CD4-positive, alpha-beta T cell (primary cell): Measurements from ENCODE around the gene IL1F10. TPM values are rescaled to one million over a fixed set of nuclear protein-coding genes. Genes with fewer than 3 reads are reported as not detected.

ENCODE experiments used
- ATAC-seq: fragments of 200-7000 bp; cut with Tn5 transposase; one replicate; pipeline ENCODE4 v1.10.0; 2022; ENCODE audit warnings: mild to moderate bottlenecking; ENCODE audit not compliant: poor library complexity
- CTCF ChIA-PET: fragments of 350-600 bp; sonication (Branson Sonifier 250); formaldehyde crosslinking; loops from one replicate; lab custom pipeline; 2021; ENCODE audit warnings: antibody characterized with exemption, inconsistent platforms; lab: Charles Lee
- POLR2A ChIA-PET: fragments of 350-600 bp; sonication (Branson Sonifier 250); formaldehyde crosslinking; loops from one replicate; lab custom pipeline; 2021; ENCODE audit warnings: antibody characterized with exemption, inconsistent platforms; lab: Charles Lee
- DNase-seq, 14 experiments: peaks; one replicate each; pipeline ENCODE4 v3.0.0-alpha.2; 2013 to 2020; ENCODE audit warnings: mixed read lengths in 2 of 14
- H3K27ac ChIP-seq, 2 donors: one replicate each; pipeline versions ENCODE4 v1.5.1 to v1.7.0; 2013; ENCODE audit warnings: low read length in 2 of 2, low read depth in 1 of 2, mild to moderate bottlenecking in 1 of 2
- H3K27me3 ChIP-seq, 2 experiments: 1 replicate in 1 of 2; 2 replicates in 1 of 2; pipeline versions ENCODE4 v1.6.1 to v1.7.0; 2013; ENCODE audit warnings: low read length in 2 of 2, control low read depth in 1 of 2, mild to moderate bottlenecking in 1 of 2, moderate library complexity in 1 of 2; ENCODE audit not compliant: insufficient read depth in 2 of 2, control insufficient read depth in 1 of 2
- H3K36me3 ChIP-seq: one replicate; pipeline ENCODE4 v1.6.1; 2013; ENCODE audit warnings: low read length, control low read depth; ENCODE audit not compliant: insufficient read depth
- H3K4me1 ChIP-seq: one replicate; pipeline ENCODE4 v1.6.1; 2013; ENCODE audit warnings: low read length, control low read depth; ENCODE audit not compliant: insufficient read depth
- H3K4me3 ChIP-seq: one replicate; pipeline ENCODE4 v1.5.1; 2013; ENCODE audit warnings: mild to moderate bottlenecking, low read length, moderate library complexity
- H3K9me3 ChIP-seq, 2 experiments: 1 replicate in 1 of 2; 2 replicates in 1 of 2; pipeline versions ENCODE4 v1.6.1 to v1.7.0; 2013; ENCODE audit warnings: low read length in 2 of 2, mild to moderate bottlenecking in 2 of 2, control low read depth in 1 of 2, moderate library complexity in 1 of 2; ENCODE audit not compliant: control insufficient read depth in 1 of 2, insufficient read depth in 1 of 2
- H3K27ac Mint-ChIP-seq: one replicate; pipeline ENCODE4 v1.8.0; 2020; ENCODE audit warnings: mixed read lengths
- H3K27me3 Mint-ChIP-seq: one replicate; pipeline ENCODE4 v1.8.0; 2021; ENCODE audit warnings: mixed read lengths
- H3K36me3 Mint-ChIP-seq: one replicate; pipeline ENCODE4 v1.8.0; 2021; ENCODE audit warnings: low read depth, mixed read lengths
- H3K4me1 Mint-ChIP-seq: one replicate; pipeline ENCODE4 v1.8.0; 2021; ENCODE audit warnings: low read depth, mixed read lengths
- H3K4me3 Mint-ChIP-seq: one replicate; pipeline ENCODE4 v1.8.0; 2020; ENCODE audit warnings: mild to moderate bottlenecking, mixed read lengths
- H3K9me3 Mint-ChIP-seq: one replicate; pipeline ENCODE4 v1.8.0; 2020; ENCODE audit warnings: mixed read lengths
- intact Hi-C, 2 experiments: fragments of 100-400 bp; cut with DNase I in 1 of 2; cut with micrococcal nuclease in 1 of 2; formaldehyde crosslinking; loops; one replicate each; pipeline versions ENCODE4 v1.15.1 to v1.9.0; 2023 to 2025; cut with DNase I, micrococcal nuclease
- total RNA-seq, 174 experiments: library from RNA in 2 of 174; stranded (reverse) in 2 of 174; gene quantifications; one replicate each; pipeline ENCODE4 v1.2.3 and lab custom pipeline; 2021 to 2026
- TF ChIP-seq, protein P1 (sequence below): fragments of 200-600 bp; IDR thresholded peaks from one replicate; pipeline ENCODE4 v1.8.0; 2022; ENCODE audit warnings: antibody characterized with exemption, mild to moderate bottlenecking

IL1F10 gene
- total RNA-seq, 2 experiments from 2014 or later = not detected

DNA sequence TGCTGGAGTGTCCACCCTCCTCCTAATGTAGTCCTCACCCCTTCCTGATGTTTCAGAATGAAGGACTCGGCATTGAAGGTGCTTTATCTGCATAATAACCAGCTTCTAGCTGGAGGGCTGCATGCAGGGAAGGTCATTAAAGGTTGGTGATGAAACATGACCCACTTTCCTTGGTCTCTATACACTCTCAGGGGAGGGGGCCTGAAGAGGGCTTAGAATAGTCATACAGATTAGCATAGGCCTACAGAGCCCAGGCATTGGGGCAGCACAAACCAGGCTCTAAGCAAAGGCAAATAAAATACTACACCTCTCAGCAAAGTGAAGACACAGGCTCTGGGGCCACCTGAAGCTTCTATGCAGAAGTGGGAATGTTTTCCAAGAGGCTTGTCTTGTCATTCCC, 7.0 kb upstream of the IL1F10 start:
- Mint-ChIP-seq H3K27ac (no peak overlapping the region), H3K4me3 (no peak overlapping the region), H3K4me1 (no peaks in the 10 kb centered on the region), H3K27me3 (no peaks in the 10 kb centered on the region), H3K9me3 (no peaks in the 10 kb centered on the region), H3K36me3 (no peaks in the 10 kb centered on the region)
- ChIA-PET CTCF (no interaction called here), POLR2A (no interaction called here)
- peaks cover 0 to 2% of the 10 kb centered on the region in 2 experiments for H3K27me3 ChIP-seq
- H3K4me1 ChIP-seq = no peaks in the 10 kb centered on the region
- H3K4me3 ChIP-seq = no peak overlapping the region
- TF ChIP-seq, protein P1, sequence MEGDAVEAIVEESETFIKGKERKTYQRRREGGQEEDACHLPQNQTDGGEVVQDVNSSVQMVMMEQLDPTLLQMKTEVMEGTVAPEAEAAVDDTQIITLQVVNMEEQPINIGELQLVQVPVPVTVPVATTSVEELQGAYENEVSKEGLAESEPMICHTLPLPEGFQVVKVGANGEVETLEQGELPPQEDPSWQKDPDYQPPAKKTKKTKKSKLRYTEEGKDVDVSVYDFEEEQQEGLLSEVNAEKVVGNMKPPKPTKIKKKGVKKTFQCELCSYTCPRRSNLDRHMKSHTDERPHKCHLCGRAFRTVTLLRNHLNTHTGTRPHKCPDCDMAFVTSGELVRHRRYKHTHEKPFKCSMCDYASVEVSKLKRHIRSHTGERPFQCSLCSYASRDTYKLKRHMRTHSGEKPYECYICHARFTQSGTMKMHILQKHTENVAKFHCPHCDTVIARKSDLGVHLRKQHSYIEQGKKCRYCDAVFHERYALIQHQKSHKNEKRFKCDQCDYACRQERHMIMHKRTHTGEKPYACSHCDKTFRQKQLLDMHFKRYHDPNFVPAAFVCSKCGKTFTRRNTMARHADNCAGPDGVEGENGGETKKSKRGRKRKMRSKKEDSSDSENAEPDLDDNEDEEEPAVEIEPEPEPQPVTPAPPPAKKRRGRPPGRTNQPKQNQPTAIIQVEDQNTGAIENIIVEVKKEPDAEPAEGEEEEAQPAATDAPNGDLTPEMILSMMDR = no peak
- no peak for DNase-seq
- no peaks in the 10 kb centered on the region for H3K36me3 ChIP-seq
- intact Hi-C loops = no loop called here
- ATAC-seq = no peak
- H3K27ac ChIP-seq = no peak overlapping the region
- no peaks in the 10 kb centered on the region for H3K9me3 ChIP-seq

DNA sequence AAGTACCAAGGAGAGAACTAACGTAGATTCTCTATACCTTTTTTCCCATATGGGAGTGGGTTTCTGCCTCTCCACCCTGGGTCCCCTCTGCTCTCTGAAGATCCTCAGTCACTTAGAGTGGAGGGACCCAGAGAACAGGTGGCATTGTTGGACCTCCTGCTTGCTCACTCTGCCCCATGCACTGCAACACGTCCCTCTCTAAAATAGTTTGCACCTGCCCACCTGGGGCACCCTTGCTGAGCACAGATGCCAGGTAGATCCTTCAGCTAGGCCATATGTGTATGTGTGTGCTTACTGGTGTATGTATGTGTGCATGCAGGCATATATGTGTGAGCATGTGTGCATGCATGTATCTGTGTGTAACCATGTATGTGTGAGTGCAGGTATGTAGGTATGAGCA, 6.5 kb upstream of the IL1F10 start:
- no peaks in the 10 kb centered on the region for H3K9me3 ChIP-seq
- DNase-seq (no peak), ATAC-seq (no peak)
- POLR2A ChIA-PET = no interaction called here
- no peaks in the 10 kb centered on the region for H3K36me3 Mint-ChIP-seq
- H3K4me3 Mint-ChIP-seq = no peak overlapping the region
- CTCF ChIA-PET = no interaction called here
- H3K4me1 ChIP-seq = no peaks in the 10 kb centered on the region
- H3K27me3 ChIP-seq = peaks cover 0 to 2% of the 10 kb centered on the region in 2 experiments
- intact Hi-C loops = no loop called here
- H3K4me1 Mint-ChIP-seq = no peaks in the 10 kb centered on the region
- no peaks in the 10 kb centered on the region for H3K36me3 ChIP-seq
- H3K27me3 Mint-ChIP-seq = no peaks in the 10 kb centered on the region
- H3K27ac Mint-ChIP-seq = no peak overlapping the region
- H3K4me3 ChIP-seq = no peak overlapping the region
- TF ChIP-seq, protein P1 = no peak
- H3K27ac ChIP-seq = no peak overlapping the region
- H3K9me3 Mint-ChIP-seq = no peaks in the 10 kb centered on the region

DNA sequence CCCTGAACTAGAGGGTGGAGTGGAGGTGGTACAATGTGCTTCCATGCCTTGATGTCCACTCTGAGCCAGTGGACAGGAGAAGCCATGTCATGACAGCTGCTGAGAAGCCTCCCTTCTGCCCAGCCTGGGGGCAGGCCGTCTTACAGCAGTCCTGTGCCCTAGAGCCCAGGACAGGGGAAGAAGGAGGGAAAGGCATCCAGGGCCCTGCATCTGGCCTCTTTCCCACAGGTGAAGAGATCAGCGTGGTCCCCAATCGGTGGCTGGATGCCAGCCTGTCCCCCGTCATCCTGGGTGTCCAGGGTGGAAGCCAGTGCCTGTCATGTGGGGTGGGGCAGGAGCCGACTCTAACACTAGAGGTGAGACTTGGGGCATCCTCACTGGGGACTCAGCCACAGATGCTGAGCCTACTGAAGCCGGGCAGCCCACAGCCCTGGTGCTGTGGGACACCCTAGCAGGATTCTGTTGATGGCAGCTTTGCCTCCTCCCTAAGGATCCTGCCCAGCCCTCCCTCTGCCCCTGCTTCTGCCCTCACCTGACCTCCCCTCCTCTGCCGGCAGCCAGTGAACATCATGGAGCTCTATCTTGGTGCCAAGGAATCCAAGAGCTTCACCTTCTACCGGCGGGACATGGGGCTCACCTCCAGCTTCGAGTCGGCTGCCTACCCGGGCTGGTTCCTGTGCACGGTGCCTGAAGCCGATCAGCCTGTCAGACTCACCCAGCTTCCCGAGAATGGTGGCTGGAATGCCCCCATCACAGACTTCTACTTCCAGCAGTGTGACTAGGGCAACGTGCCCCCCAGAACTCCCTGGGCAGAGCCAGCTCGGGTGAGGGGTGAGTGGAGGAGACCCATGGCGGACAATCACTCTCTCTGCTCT, 5.6 kb upstream of the IL1F10 start:
- CTCF ChIA-PET = no interaction called here
- no peaks in the 10 kb centered on the region for H3K9me3 ChIP-seq
- H3K4me3 Mint-ChIP-seq = no peak overlapping the region
- no peaks in the 10 kb centered on the region for H3K36me3 ChIP-seq
- intact Hi-C loops = no loop called here
- H3K36me3 Mint-ChIP-seq = no peaks in the 10 kb centered on the region
- no peak overlapping the region for H3K27ac Mint-ChIP-seq
- no peak overlapping the region for H3K27ac ChIP-seq
- DNase-seq (no peak), ATAC-seq (no peak)
- H3K9me3 Mint-ChIP-seq = no peaks in the 10 kb centered on the region
- H3K4me3 ChIP-seq = no peak overlapping the region
- peaks cover 0 to 2% of the 10 kb centered on the region in 2 experiments for H3K27me3 ChIP-seq
- TF ChIP-seq, protein P1 = no peak
- no peaks in the 10 kb centered on the region for H3K4me1 Mint-ChIP-seq
- POLR2A ChIA-PET = no interaction called here
- no peaks in the 10 kb centered on the region for H3K27me3 Mint-ChIP-seq
- H3K4me1 ChIP-seq = no peaks in the 10 kb centered on the region
